Suprapubic skin (tissue), 3 donors: Measurements from ENCODE around the gene PDE4D.
"Not testable (repeated sequence)": the region's sequence is repeated elsewhere in the genome, so short reads cannot be mapped to it uniquely, and the experiment has no call there.

Source experiments
- CTCF ChIP-seq, 2 donors: fragments of 200-600 bp in 1 of 2; fragments of 450-650 bp in 1 of 2; sonication (generic) in 1 of 2; IDR thresholded peaks; one replicate each; pipeline ENCODE4 v1.5.1; 2016 to 2019; ENCODE audit warnings: antibody characterized with exemption in 2 of 2, mild to moderate bottlenecking in 1 of 2, moderate library complexity in 1 of 2
- POLR2AphosphoS5 ChIP-seq, 3 donors: sonication (generic); formaldehyde crosslinking; IDR thresholded peaks; one replicate each; pipeline ENCODE4 v1.6.1; 2017; ENCODE audit warnings: antibody characterized with exemption in 3 of 3

GRCh38 chr5:59665832-59666203 is 227.7 kb downstream of the PDE4D start:
- TF ChIP-seq CTCF, POLR2AphosphoS5 (IDR thresholded peaks at IDR 0.05): not testable (repeated sequence)
